HCT116 (cell line): Measurements from ENCODE around the gene OVOL2. TPM values are rescaled to one million over a fixed set of nuclear protein-coding genes. Genes with fewer than 3 reads are reported as not detected.

ENCODE experiments used
- ATAC-seq: fragments of 200-7000 bp; cut with Tn5 transposase; 2 replicates; pipeline ENCODE4 v1.9.1; 2020; ENCODE audit warnings: mild to moderate bottlenecking, moderate library complexity
- BruUV-seq: library from RNA; stranded (reverse); fragments of 400-500 nt; replicated peaks from 2 replicates; lab custom pipeline; 2021; lab: Mats Ljungman, UMichigan
- CTCF ChIA-PET: fragments of 300-600 bp; sonication (Branson Sonifier 250); formaldehyde crosslinking; loops from one replicate; lab custom pipeline; 2021; ENCODE audit warnings: antibody characterized with exemption; lab: Charles Lee
- POLR2A ChIA-PET: fragments of 300-600, 350-600 bp; sonication (Branson Sonifier 250); formaldehyde crosslinking; loops from one replicate; lab custom pipeline; 2021; ENCODE audit warnings: antibody characterized with exemption; lab: Charles Lee
- RAD21 ChIA-PET, 2 experiments: fragments of 300-600 bp; sonication (Branson Sonifier 250); formaldehyde crosslinking; loops; one replicate each; lab custom pipeline; 2023; ENCODE audit warnings: low total read pairs in 2 of 2; ENCODE audit not compliant: uncharacterized antibody in 2 of 2, unreplicated experiment in 2 of 2, low non-redundant PET in 1 of 2; lab: Charles Lee
- DNase-seq: peaks from one replicate; pipeline ENCODE4 v3.0.0-alpha.2; 2010; ENCODE audit warnings: low read depth, low spot score
- H2AFZ ChIP-seq: fragments of 200-600 bp; shearing (Covaris generic), sonication (generic); 2 replicates; pipeline ENCODE4 v1.6.1; 2017; ENCODE audit warnings: low read depth, mixed run types, mixed read lengths, antibody characterized with exemption, low read length; ENCODE audit not compliant: poor library complexity, severe bottlenecking
- H3K27ac ChIP-seq: 2 replicates; pipeline ENCODE4 v1.5.1; 2012; ENCODE audit warnings: low read depth, low read length
- H3K27me3 ChIP-seq: fragments of 200-600 bp; sonication (generic); 2 replicates; pipeline ENCODE4 v1.6.1; 2016; ENCODE audit warnings: mixed run types, low read length, mixed read lengths; ENCODE audit not compliant: insufficient read depth
- H3K36me3 ChIP-seq, 2 experiments: fragments of 200-500 bp in 1 of 2; fragments of 200-600 bp in 1 of 2; sonication (Bioruptor generic) in 1 of 2; sonication (generic) in 1 of 2; 2 replicates each; pipeline versions ENCODE4 v1.5.1 to v1.6.1; 2014 to 2016; ENCODE audit warnings: low read length in 2 of 2, inconsistent platforms in 1 of 2, mixed read lengths in 1 of 2, mixed run types in 1 of 2; ENCODE audit not compliant: insufficient read depth in 2 of 2, control insufficient read depth in 1 of 2
- H3K4me1 ChIP-seq, 2 experiments: fragments of 200-600 bp in 1 of 2; sonication (generic) in 1 of 2; 2 replicates each; pipeline versions ENCODE4 v1.5.1 to v1.6.1; 2012 to 2017; ENCODE audit warnings: low read length in 2 of 2, inconsistent platforms in 1 of 2, mild to moderate bottlenecking in 1 of 2, mixed read lengths in 1 of 2, mixed run types in 1 of 2, moderate library complexity in 1 of 2; ENCODE audit not compliant: insufficient read depth in 2 of 2, control insufficient read depth in 1 of 2
- H3K4me2 ChIP-seq: fragments of 200-600 bp; sonication (generic); 2 replicates; pipeline ENCODE4 v1.6.1; 2017; ENCODE audit warnings: mixed run types, low read length, mixed read lengths
- H3K4me3 ChIP-seq, 2 experiments: fragments of 200-600 bp in 1 of 2; sonication (generic) in 1 of 2; replicated peaks in 1 of 2; 2 replicates each; pipeline ENCODE4 v1.5.1; 2011 to 2016; ENCODE audit warnings: low read length in 2 of 2, control low read depth in 1 of 2, low read depth in 1 of 2, mild to moderate bottlenecking in 1 of 2, mixed read lengths in 1 of 2, mixed run types in 1 of 2
- H3K79me2 ChIP-seq: fragments of 200-600 bp; sonication (generic); 2 replicates; pipeline ENCODE4 v1.6.1; 2017; ENCODE audit warnings: mild to moderate bottlenecking, mixed run types, low read length, moderate library complexity, mixed read lengths; ENCODE audit not compliant: insufficient read depth
- H3K9ac ChIP-seq: fragments of 200-600 bp; sonication (generic); 2 replicates; pipeline ENCODE4 v1.6.1; 2016; ENCODE audit warnings: low read length, mixed read lengths
- H3K9me2 ChIP-seq: fragments of 200-600 bp; sonication (generic), shearing (Covaris generic); 2 replicates; pipeline ENCODE4 v1.6.1; 2017; ENCODE audit warnings: mixed run types, mild to moderate bottlenecking, moderate library complexity; ENCODE audit not compliant: insufficient read depth
- H3K9me3 ChIP-seq, 2 experiments: fragments of 200-500 bp in 1 of 2; fragments of 200-600 bp in 1 of 2; sonication (Bioruptor generic) in 1 of 2; sonication (generic) in 1 of 2; 2 replicates each; pipeline ENCODE4 v1.6.1; 2014 to 2017; ENCODE audit warnings: low read length in 2 of 2, mixed read lengths in 2 of 2, inconsistent platforms in 1 of 2, low read depth in 1 of 2, mild to moderate bottlenecking in 1 of 2, mixed run types in 1 of 2, moderate library complexity in 1 of 2; ENCODE audit not compliant: control insufficient read depth in 1 of 2, insufficient read depth in 1 of 2
- H4K20me1 ChIP-seq: fragments of 200-600 bp; sonication (generic), shearing (Covaris generic); 2 replicates; pipeline ENCODE4 v1.6.1; 2017; ENCODE audit warnings: mixed run types, mild to moderate bottlenecking, moderate library complexity; ENCODE audit not compliant: insufficient read depth
- EGR1 ChIP-seq: IDR thresholded peaks from 2 replicates; pipeline ENCODE4 v1.6.1; 2012; ENCODE audit warnings: low read depth
- ELF1 ChIP-seq: IDR thresholded peaks from 2 replicates; pipeline ENCODE4 v1.6.1; 2012; ENCODE audit warnings: low read depth, borderline replicate concordance
- EZH2phosphoT487 ChIP-seq: fragments of 200-600 bp; IDR thresholded peaks from 2 replicates; pipeline ENCODE4 v1.6.1; 2018; ENCODE audit warnings: antibody characterized with exemption, borderline replicate concordance
- FOSL1 ChIP-seq: IDR thresholded peaks from 2 replicates; pipeline ENCODE4 v1.6.1; 2012; ENCODE audit warnings: low read depth
- JUND ChIP-seq: IDR thresholded peaks from 2 replicates; pipeline ENCODE4 v1.6.1; 2012
- MAX ChIP-seq: IDR thresholded peaks from 2 replicates; pipeline ENCODE4 v1.6.1; 2012
- RAD21 ChIP-seq: IDR thresholded peaks from 2 replicates; pipeline ENCODE4 v1.6.1; 2012; ENCODE audit warnings: low read depth, mild to moderate bottlenecking
- REST ChIP-seq: IDR thresholded peaks from 2 replicates; pipeline ENCODE4 v1.6.1; 2012; ENCODE audit warnings: low read depth
- SRF ChIP-seq: IDR thresholded peaks from 2 replicates; pipeline ENCODE4 v1.6.1; 2012; ENCODE audit warnings: low read depth
- TCF7L2 ChIP-seq: IDR thresholded peaks from 2 replicates; pipeline ENCODE4 v1.7.0; 2011; ENCODE audit warnings: borderline replicate concordance, inconsistent platforms; ENCODE audit not compliant: insufficient read depth, insufficient read length; ENCODE audit errors: extremely low read depth
- YY1 ChIP-seq: IDR thresholded peaks from 2 replicates; pipeline ENCODE4 v1.6.1; 2011; ENCODE audit warnings: low read length, low read depth, moderate library complexity, mild to moderate bottlenecking; ENCODE audit not compliant: insufficient replicate concordance; ENCODE audit errors: extremely low read depth
- ZFX ChIP-seq: fragments of 450-650 bp; IDR thresholded peaks from 2 replicates; pipeline ENCODE4 v1.6.1; 2017
- ZNF274 ChIP-seq: fragments of 200-500 bp; sonication (Bioruptor generic); IDR thresholded peaks from 2 replicates; pipeline ENCODE4 v1.6.1; 2014; ENCODE audit warnings: mild to moderate bottlenecking, low read depth, low read length, inconsistent platforms
- intact Hi-C: fragments of 100-400 bp; cut with micrococcal nuclease; formaldehyde crosslinking; loops from 2 replicates; pipeline ENCODE4 v1.10.0; 2022
- total RNA-seq: library from RNA; stranded (reverse); gene quantifications from one replicate; pipeline ENCODE4 v1.2.1, GENCODE V29; 2021; ENCODE audit not compliant: unreplicated experiment

The OVOL2 gene
- total RNA-seq, 1 experiment from 2014 or later, result 0.86 TPM

- TF ChIP-seq YY1, result no peak
Observed at GRCh38 chr20:17990278-17990972, 67.3 kb downstream of the OVOL2 start (continued).

GRCh38 chr20:17987988-17988387 lies 69.7 kb downstream of the OVOL2 start:
- no peak overlapping the region for H3K4me3 ChIP-seq
- H4K20me1 ChIP-seq, result no peaks in the 10 kb centered on the region
- H3K36me3 ChIP-seq, result peaks cover 14 to 18% of the 10 kb centered on the region in 2 experiments
- no peaks in the 10 kb centered on the region for H3K9me3 ChIP-seq
- 0 out of 4 replicates have a peak, but pooled peaks cover 0 to 3% of the 10 kb centered on the region in 2 experiments for H3K4me1 ChIP-seq
- no peak overlapping the region for H2AFZ ChIP-seq
- no peak overlapping the region for H3K4me2 ChIP-seq
- RAD21 ChIA-PET, result no interaction called here
- POLR2A ChIA-PET, result no interaction called here
- no peak overlapping the region for H3K9ac ChIP-seq
- no peak overlapping the region for H3K27ac ChIP-seq
- no peak for DNase-seq
- no peak for TF ChIP-seq JUND
- no peak for TF ChIP-seq ELF1
- no peak for TF ChIP-seq MAX
- no peak for ATAC-seq
- no peaks in the 10 kb centered on the region for H3K9me2 ChIP-seq
- no peaks in the 10 kb centered on the region for H3K27me3 ChIP-seq
- H3K79me2 ChIP-seq, result peaks cover 59% of the 10 kb centered on the region
- intact Hi-C loops, result no loop called here
- BruUV-seq, result no TSS peak
- CTCF ChIA-PET, result no interaction called here

- Histone ChIP-seq H3K36me3 (peaks cover 14 to 19% of the 10 kb centered on the region in 2 experiments), H3K9ac (no peak overlapping the region), H3K9me2 (no peaks in the 10 kb centered on the region), H3K27ac (no peak overlapping the region), H3K4me2 (no peak overlapping the region), H4K20me1 (no peaks in the 10 kb centered on the region), H2AFZ (no peak overlapping the region), H3K4me3 (no peak overlapping the region), H3K79me2 (peaks cover 81% of the 10 kb centered on the region), H3K27me3 (no peaks in the 10 kb centered on the region), H3K9me3 (no peaks in the 10 kb centered on the region), H3K4me1 (no peaks in the 10 kb centered on the region)
- no peak for DNase-seq
- ChIA-PET RAD21 (no interaction called here), CTCF (no interaction called here), POLR2A (no interaction called here)
- intact Hi-C loops, result no loop called here
- no peak for ATAC-seq
- no TSS peak for BruUV-seq
- TF ChIP-seq ZNF274, result no peak
- TF ChIP-seq ELF1, result no peak
- no peak for TF ChIP-seq REST
- TF ChIP-seq SRF, result no peak
- no peak for TF ChIP-seq EZH2phosphoT487
- TF ChIP-seq MAX, result no peak
- no peak for TF ChIP-seq RAD21
- TF ChIP-seq ZFX, result no peak
- no peak for TF ChIP-seq EGR1
- no peak for TF ChIP-seq TCF7L2
- no peak for TF ChIP-seq YY1
- TF ChIP-seq FOSL1, result no peak
Observed at GRCh38 chr20:17985388-17986018, 72.2 kb downstream of the OVOL2 start.
